ENCODE results near the gene KRTAP5-1.
"Not testable (repeated sequence)": the region's sequence is repeated elsewhere in the genome, so short reads cannot be mapped to it uniquely, and the experiment has no call there.

Gene KRTAP5-1

GRCh38 chr11:1600626-1601025 is 15.5 kb upstream of the KRTAP5-1 start:
- TF ChIP-seq CTCF (conservative IDR thresholded peaks at IDR 0.05; ENCODE audit: low read length) = no peak
- DNase-seq (ENCODE audit: low read depth) = no peak

GRCh38 chr11:1598816-1599215 is 13.7 kb upstream of the KRTAP5-1 start:
- no peak for TF ChIP-seq CTCF (conservative IDR thresholded peaks at IDR 0.05; ENCODE audit: low read length)
- no peak for DNase-seq (ENCODE audit: low read depth)
- H3K4me3 ChIP-seq (ENCODE audit: low read length) = no peak overlapping the region

More at GRCh38 chr11:1600626-1601025, 15.5 kb upstream of the KRTAP5-1 start:
- no peak overlapping the region for H3K4me3 ChIP-seq (ENCODE audit: low read length)

GRCh38 chr11:1598406-1598805 is 13.3 kb upstream of the KRTAP5-1 start:
- DNase-seq (ENCODE audit: low read depth); H3K4me3 ChIP-seq (ENCODE audit: low read length): not testable (repeated sequence)

GRCh38 chr11:1597994-1598380 is 12.9 kb upstream of the KRTAP5-1 start, which contains the start of gene KRTAP5-2:
Gene KRTAP5-2 (minus strand): TSS chr11:1598294. CDS start chr11:1598250, 44 bp downstream.
- no peak for DNase-seq (ENCODE audit: low read depth)
- H3K4me3 ChIP-seq (ENCODE audit: low read length) = no peak within 1 kb of the TSS
- TF ChIP-seq CTCF (conservative IDR thresholded peaks at IDR 0.05; ENCODE audit: low read length) = no peak

- H3K4me3 ChIP-seq (ENCODE audit: low read length) = no peak overlapping the region
- no peak for TF ChIP-seq CTCF (conservative IDR thresholded peaks at IDR 0.05; ENCODE audit: low read length)
- DNase-seq (ENCODE audit: low read depth) = no peak
These were observed 12.4 kb upstream of the KRTAP5-1 start for GRCh38 chr11:1597331-1597993.

- DNase-seq (ENCODE audit: low read depth); H3K4me3 ChIP-seq (ENCODE audit: low read length): not testable (repeated sequence)
These were observed 11.6 kb upstream of the KRTAP5-1 start for GRCh38 chr11:1596576-1597121.

- not testable (repeated sequence) for H3K4me3 ChIP-seq (ENCODE audit: low read length); DNase-seq (ENCODE audit: low read depth)
These were observed 11.0 kb upstream of the KRTAP5-1 start for GRCh38 chr11:1595994-1596575.

GRCh38 chr11:1592628-1593027 is 7.5 kb upstream of the KRTAP5-1 start:
- DNase-seq (ENCODE audit: low read depth) = no peak
- no peak overlapping the region for H3K4me3 ChIP-seq (ENCODE audit: low read length)
- TF ChIP-seq CTCF (conservative IDR thresholded peaks at IDR 0.05; ENCODE audit: low read length) = no peak
